K562 (cell line): ENCODE measurements around the gene PDIA4. TPM values are rescaled to one million over a fixed set of nuclear protein-coding genes. Genes with fewer than 3 reads are reported as not detected.
A peak's percentile ranks its signal among the peaks of the same experiment; 100 is the strongest.

Experiments used
- BACH1 ChIP-seq: fragments of 200-800 bp; sonication (Bioruptor generic); IDR thresholded peaks from 2 replicates; pipeline ENCODE4 v1.6.1; 2016; ENCODE audit warnings: missing genetic modification characterization, missing compliant biosample characterization
- BCL6 ChIP-seq: fragments of 250-450 bp; sonication (Bioruptor Pico); IDR thresholded peaks from 2 replicates; pipeline ENCODE4 v1.4.0; 2020
- CBX3 ChIP-seq, 2 experiments: IDR thresholded peaks; 1 replicate in 1 of 2; 2 replicates in 1 of 2; pipeline ENCODE4 v1.6.1; 2012; ENCODE audit warnings: inconsistent platforms in 2 of 2, low read length in 2 of 2, borderline replicate concordance in 1 of 2, control low read depth in 1 of 2
- CEBPG ChIP-seq, 3 experiments: fragments of 200-800 bp in 1 of 3; sonication (Bioruptor generic) in 1 of 3; sonication (generic) in 1 of 3; formaldehyde crosslinking in 1 of 3; IDR thresholded peaks in 2 of 3; conservative IDR thresholded peaks in 1 of 3; 2 replicates each; pipeline versions ENCODE4 v1.6.1 to v1.8.0; 2016 to 2022; ENCODE audit warnings: missing compliant biosample characterization in 2 of 3, missing genetic modification characterization in 2 of 3, mild to moderate bottlenecking in 1 of 3, missing genetic modification reagents in 1 of 3
- EGR1 ChIP-seq: fragments of 450-650 bp; conservative IDR thresholded peaks from 2 replicates; pipeline ENCODE4 v1.6.1; 2017; ENCODE audit warnings: mild to moderate bottlenecking
- FIP1L1 ChIP-seq: fragments of 200-400 bp; formaldehyde crosslinking; IDR thresholded peaks from 2 replicates; pipeline ENCODE4 v1.6.1; 2018; ENCODE audit warnings: mild to moderate bottlenecking, low read depth, low read length; ENCODE audit not compliant: poor library complexity, severe bottlenecking
- GATAD2B ChIP-seq: fragments of 450-650 bp; IDR thresholded peaks from 2 replicates; pipeline ENCODE4 v1.6.1; 2017; ENCODE audit warnings: mild to moderate bottlenecking, borderline replicate concordance
- HMGXB4 ChIP-seq: sonication (generic); formaldehyde crosslinking; IDR thresholded peaks from 2 replicates; pipeline ENCODE4 v1.8.1; 2023; ENCODE audit warnings: mild to moderate bottlenecking, missing genetic modification reagents
- KLF6 ChIP-seq: fragments of 250-450 bp; sonication (Bioruptor Pico); IDR thresholded peaks from 2 replicates; pipeline ENCODE4 v1.4.0; 2020; ENCODE audit warnings: mild to moderate bottlenecking, moderate library complexity, borderline replicate concordance
- MXI1 ChIP-seq: IDR thresholded peaks from 2 replicates; pipeline ENCODE4 v1.6.1; 2011; ENCODE audit warnings: low read depth, mild to moderate bottlenecking, improper control_type of control experiment, low read length
- NCOA1 ChIP-seq: fragments of 450-650 bp; IDR thresholded peaks from 2 replicates; pipeline ENCODE4 v1.6.1; 2016; ENCODE audit warnings: low read depth
- NFIX ChIP-seq: fragments of 250-450 bp; sonication (Bioruptor Pico); IDR thresholded peaks from 2 replicates; pipeline ENCODE4 v1.4.0; 2020; ENCODE audit warnings: low read depth, mild to moderate bottlenecking, moderate library complexity
- SMARCE1 ChIP-seq: fragments of 450-650 bp; IDR thresholded peaks from 2 replicates; pipeline ENCODE4 v1.7.1; 2016; ENCODE audit warnings: mild to moderate bottlenecking
- TAF1 ChIP-seq: IDR thresholded peaks from 2 replicates; pipeline ENCODE4 v1.6.1; 2011; ENCODE audit warnings: mild to moderate bottlenecking, low read length, moderate library complexity; ENCODE audit not compliant: insufficient read depth, control insufficient read depth, severe bottlenecking; ENCODE audit errors: extremely low read depth
- ZNF3 ChIP-seq: fragments of 250-450 bp; sonication (Bioruptor Pico); IDR thresholded peaks from 2 replicates; pipeline ENCODE4 v1.5.0; 2021; ENCODE audit warnings: mild to moderate bottlenecking, moderate library complexity
- ZNF592 ChIP-seq: fragments of 450-650 bp; IDR thresholded peaks from 2 replicates; pipeline ENCODE4 v1.6.1; 2017; ENCODE audit warnings: antibody characterized with exemption, mild to moderate bottlenecking
- polyA plus RNA-seq, 8 experiments: library from polyadenylated mRNA; depleted of rRNA in 4 of 8; stranded (reverse) in 5 of 8; unstranded in 3 of 8; fragments of >200 nt; fragmentation: Nextera tagmentation in 2 of 8; fragmentation: Illumina TruSeq in 1 of 8; extraction: Ambion mirVana in 2 of 8; extraction: Trizol in 1 of 8; gene quantifications; 2 replicates each; pipeline versions ENCODE4 v1.2.1 to v1.2.3, GENCODE V29; 2011 to 2014; ENCODE audit warnings: inconsistent platforms in 1 of 8, missing spikeins in 1 of 8
- total RNA-seq, 7 experiments: library from RNA; depleted of rRNA in 6 of 7; stranded (reverse); fragments of >200 nt in 6 of 7; fragmentation: Illumina TruSeq in 2 of 7; extraction: Trizol in 2 of 7; gene quantifications; 2 replicates each; pipeline versions ENCODE4 v1.2.1 to v1.2.3, GENCODE V29; 2011 to 2021; ENCODE audit warnings: low replicate concordance in 1 of 7
- TF ChIP-seq, protein P1 (sequence below): sonication (generic); formaldehyde crosslinking; IDR thresholded peaks from 2 replicates; pipeline ENCODE4 v1.8.0; 2022; ENCODE audit warnings: missing genetic modification reagents, mild to moderate bottlenecking, borderline replicate concordance

PDIA4 gene
- total and polyA plus RNA-seq, 9 of the 15 experiments (the other 6 are each of a cell fraction or from before 2014, with no cell fraction given): 9.1 to 175 (median 146) TPM

- TF ChIP-seq EGR1 (no peak), NFIX (CRISPR knock-in tag) (no peak), SMARCE1 (no peak), ZNF3 (CRISPR knock-in tag) (peak; percentile 64; the same call in 1 of the 2 replicates), CEBPG (CRISPR knock-in tag; IDR thresholded peaks at IDR 0.05) (no peak), CEBPG (tag; conservative IDR thresholded peaks at IDR 0.05 in 1 of 2, IDR thresholded peaks at IDR 0.05 in 1 of 2) (no peak; a peak in 1 of 4 replicates), CBX3 (IDR thresholded peaks at IDR 0.05; ENCODE audit: borderline replicate concordance in 1 of 2, low read length in 2 of 2) (peak in 1 of 2 experiments; percentile 56; a peak in 1 of 3 replicates), BCL6 (CRISPR knock-in tag) (no peak), KLF6 (CRISPR knock-in tag) (no peak), BACH1 (tag) (peak; percentile 65; the same call in 1 of the 2 replicates), NCOA1 (0 out of 2 replicates have a peak, but pooled peaks have one; percentile 11), ZNF592 (peak; percentile 98), HMGXB4 (CRISPR knock-in tag) (peak; percentile 73; the same call in 1 of the 2 replicates), FIP1L1 (no peak), GATAD2B (peak; percentile 92; the same call in 1 of the 2 replicates), MXI1 (no peak), TAF1 (no peak)
- TF ChIP-seq, protein P1, sequence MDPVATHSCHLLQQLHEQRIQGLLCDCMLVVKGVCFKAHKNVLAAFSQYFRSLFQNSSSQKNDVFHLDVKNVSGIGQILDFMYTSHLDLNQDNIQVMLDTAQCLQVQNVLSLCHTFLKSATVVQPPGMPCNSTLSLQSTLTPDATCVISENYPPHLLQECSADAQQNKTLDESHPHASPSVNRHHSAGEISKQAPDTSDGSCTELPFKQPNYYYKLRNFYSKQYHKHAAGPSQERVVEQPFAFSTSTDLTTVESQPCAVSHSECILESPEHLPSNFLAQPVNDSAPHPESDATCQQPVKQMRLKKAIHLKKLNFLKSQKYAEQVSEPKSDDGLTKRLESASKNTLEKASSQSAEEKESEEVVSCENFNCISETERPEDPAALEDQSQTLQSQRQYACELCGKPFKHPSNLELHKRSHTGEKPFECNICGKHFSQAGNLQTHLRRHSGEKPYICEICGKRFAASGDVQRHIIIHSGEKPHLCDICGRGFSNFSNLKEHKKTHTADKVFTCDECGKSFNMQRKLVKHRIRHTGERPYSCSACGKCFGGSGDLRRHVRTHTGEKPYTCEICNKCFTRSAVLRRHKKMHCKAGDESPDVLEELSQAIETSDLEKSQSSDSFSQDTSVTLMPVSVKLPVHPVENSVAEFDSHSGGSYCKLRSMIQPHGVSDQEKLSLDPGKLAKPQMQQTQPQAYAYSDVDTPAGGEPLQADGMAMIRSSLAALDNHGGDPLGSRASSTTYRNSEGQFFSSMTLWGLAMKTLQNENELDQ (CRISPR knock-in tag): no peak
These were observed 65.3 kb downstream of the PDIA4 start (continued) for GRCh38 chr7:148962823-148963582.
